GM19324 (cell line): ENCODE data around the gene MCMBP.

ENCODE experiments used
- ATAC-seq: cut with Tn5 transposase; IDR thresholded peaks from one replicate; pipeline ENCODE4 v1.9.1; 2021; ENCODE audit warnings: mild to moderate bottlenecking, moderate library complexity; ENCODE audit not compliant: unreplicated experiment, low FRiP score

MCMBP gene

DNA sequence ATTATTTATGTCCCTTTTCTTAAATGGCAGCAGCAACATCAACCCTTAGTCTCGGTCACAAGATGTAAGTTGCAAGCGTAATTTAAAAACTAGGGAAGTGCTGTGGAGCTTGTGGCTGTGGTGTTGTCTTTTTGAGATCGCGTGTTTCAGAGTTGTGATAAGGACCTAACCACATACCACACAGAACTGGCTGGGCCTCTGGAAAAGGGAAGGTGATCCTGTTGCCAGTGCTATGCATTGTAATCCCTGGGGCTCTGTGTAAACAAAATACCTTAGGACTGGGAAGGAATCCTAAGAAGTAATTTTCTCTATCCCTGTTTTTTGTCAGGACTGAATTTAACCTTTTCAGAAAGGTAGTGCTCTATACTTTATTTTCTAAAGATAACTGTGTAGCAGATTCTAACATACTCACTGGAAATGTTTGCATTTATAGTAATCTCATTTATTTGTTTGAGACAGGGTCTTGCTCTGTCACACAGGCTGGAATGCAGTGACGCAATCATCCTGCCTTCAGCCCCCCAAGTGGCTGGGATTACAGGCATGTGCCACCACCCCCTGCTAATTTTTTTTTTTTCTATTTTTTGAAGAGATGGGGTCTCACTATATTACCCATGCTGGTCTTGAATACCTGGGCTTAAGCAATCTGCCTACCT lies 86.4 kb downstream of the MCMBP start:
- ATAC-seq = no peak

DNA sequence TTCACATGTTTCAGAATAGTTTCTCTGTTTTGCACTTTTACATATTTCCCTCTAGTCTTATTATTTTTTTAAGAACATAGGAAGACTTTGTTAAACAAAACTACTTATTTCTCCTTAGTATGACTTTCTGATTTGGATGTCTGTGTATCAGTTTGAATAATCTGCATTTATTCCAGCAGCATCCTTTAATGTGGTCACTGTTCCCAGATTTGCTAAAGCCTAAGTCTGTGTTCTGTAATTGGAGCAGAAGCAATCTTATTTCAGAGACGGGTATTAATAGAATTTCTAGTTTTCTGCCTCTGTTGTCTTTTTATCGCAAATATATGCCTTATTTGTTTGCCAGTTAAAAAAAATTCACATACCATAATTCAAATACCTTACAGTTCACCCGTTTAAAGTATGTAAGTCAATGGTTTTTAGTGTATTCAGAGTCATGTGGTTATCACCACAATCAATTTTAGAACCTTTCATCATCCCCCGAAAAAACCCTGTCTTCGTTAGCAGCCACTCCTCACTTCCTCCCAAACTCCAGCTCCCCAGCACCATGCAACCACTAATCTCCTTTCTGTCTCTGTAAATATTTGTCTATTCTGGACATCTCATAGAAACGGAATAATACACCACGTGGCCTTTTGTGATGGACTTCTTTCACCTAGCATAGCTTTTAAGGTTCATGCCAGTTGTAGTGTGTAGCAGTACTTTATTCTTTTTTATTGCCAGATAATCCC lies 88.1 kb downstream of the MCMBP start:
- ATAC-seq = no peak

DNA sequence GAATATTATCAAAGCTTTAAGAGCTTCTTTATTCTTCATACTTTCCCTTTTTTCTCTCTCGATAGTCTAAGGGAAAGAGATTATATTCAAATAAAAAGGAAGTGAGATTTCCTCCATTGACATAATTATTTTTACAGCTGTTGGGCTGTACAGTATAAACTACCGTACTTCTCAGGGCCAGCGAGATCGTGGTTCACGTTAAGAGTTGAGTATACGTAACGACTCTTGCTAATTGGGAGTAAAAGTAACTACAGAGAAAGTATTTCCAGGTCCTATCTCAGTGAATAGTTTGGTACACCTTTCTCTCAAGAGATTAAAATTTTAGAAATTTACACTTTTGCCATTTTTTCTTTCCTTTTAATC lies 89.0 kb downstream of the MCMBP start:
- ATAC-seq = no peak

DNA sequence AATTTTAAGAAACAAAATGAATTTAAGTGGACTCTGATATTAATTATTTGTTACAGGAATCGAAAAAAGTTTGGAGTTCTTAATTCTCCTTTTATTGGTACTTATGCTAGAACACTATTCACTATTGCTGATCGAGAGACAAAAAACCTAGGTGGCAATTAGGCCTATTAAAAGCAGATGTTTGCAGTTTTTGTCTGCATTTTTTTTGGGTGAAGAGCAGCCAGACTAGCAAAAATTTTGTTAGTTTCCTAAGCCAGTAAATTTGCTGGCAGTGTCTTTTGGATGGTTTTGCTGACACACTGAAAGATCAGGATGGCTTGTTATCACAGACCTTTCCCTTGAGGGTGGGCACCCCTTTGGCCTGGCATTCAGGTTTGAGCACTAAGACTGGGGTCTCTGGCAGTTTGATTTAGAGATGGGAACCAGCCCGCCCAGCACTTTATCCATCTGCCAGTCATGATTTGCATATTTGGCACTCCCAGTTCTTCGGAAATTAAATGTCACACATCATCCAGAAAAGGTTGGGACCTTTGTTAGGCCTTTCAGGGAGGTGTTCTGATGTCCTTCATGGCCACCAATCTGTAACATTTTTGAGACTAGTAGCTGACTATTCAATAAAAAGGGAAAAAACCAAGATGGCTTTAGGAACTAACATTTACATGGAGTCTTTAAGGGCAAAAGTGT lies 89.5 kb downstream of the MCMBP start:
- ATAC-seq = no peak

DNA sequence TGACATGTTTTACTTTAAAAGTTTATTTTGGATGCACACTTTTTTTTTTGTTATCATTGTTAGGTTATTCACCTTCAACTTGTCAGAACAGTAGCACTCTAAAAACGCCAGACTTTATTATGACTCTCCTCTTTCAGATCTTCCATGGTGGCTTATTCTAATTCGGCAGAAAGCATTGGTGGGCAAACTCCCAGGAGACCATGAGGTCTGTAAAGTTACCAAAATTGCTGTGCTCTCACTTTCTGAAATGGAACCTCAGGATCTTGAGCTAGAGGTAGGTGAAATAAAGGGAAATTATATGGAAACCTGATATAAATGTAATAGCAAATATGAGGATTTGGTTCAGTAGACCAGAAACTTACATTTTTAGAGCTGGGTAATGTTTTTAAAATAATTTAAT lies 91.1 kb downstream of the MCMBP start:
- ATAC-seq = no peak

DNA sequence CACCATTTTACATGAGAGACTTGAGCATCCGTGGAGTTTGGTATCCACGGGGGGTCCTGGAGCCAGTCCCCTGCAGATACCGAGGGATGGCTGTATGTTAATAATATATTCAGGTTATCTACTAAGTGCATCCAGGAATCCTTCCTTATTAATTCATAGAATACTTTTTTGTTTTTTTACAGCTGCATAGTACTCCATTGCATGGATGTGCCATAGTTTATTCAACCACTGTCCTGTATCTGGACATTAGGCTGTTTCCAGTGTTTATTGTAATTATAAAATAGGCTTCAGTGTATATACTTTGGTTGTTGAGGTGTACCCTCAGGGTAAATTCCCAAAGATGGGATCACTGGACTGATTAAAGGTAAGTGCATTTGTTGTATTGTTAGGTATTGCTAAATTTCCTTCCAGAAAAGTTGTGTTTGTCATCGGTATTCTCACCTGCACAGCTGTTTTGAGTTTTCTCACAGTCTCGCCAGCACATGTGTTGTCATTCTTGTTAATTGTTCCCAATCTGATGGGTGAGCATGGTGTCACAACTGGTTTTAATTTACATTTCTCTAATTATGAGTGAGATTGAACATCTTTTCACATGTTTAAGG lies 91.7 kb downstream of the MCMBP start:
- ATAC-seq = no peak
